HEK293T (cell line): ENCODE results near the gene NUAK1.

Source experiments
- CTCF ChIA-PET: fragments of 350-600 bp; formaldehyde crosslinking; extraction: SDS; loops from one replicate; lab custom pipeline; 2021; ENCODE audit warnings: antibody characterized with exemption, inconsistent platforms; lab: Yijun Ruan, JAX
- POLR2A ChIA-PET: fragments of 350-600 bp; formaldehyde crosslinking; extraction: SDS; loops from one replicate; lab custom pipeline; 2020; ENCODE audit warnings: antibody characterized with exemption, inconsistent platforms; lab: Yijun Ruan, JAX
- DNase-seq: peaks from one replicate; pipeline ENCODE4 v3.0.0; 2012; ENCODE audit warnings: mixed read lengths; ENCODE audit errors: extremely low spot score
- ARNT ChIP-seq: fragments of 450-650 bp; IDR thresholded peaks from 2 replicates; pipeline ENCODE4 v1.6.1; 2017; ENCODE audit warnings: mild to moderate bottlenecking
- BHLHE40 ChIP-seq: fragments of 450-650 bp; IDR thresholded peaks from 2 replicates; pipeline ENCODE4 v1.6.1; 2016; ENCODE audit warnings: mild to moderate bottlenecking, moderate library complexity, borderline replicate concordance
- CTBP1 ChIP-seq: fragments of 450-650 bp; IDR thresholded peaks from 2 replicates; pipeline ENCODE4 v1.6.1; 2016; ENCODE audit warnings: borderline replicate concordance
- ELF4 ChIP-seq: fragments of 450-650 bp; IDR thresholded peaks from 2 replicates; pipeline ENCODE4 v1.6.1; 2017; ENCODE audit warnings: antibody characterized with exemption
- FOXA1 ChIP-seq: fragments of 450-650 bp; IDR thresholded peaks from 2 replicates; pipeline ENCODE4 v1.6.1; 2016; ENCODE audit warnings: mild to moderate bottlenecking
- FOXK2 ChIP-seq: fragments of 450-650 bp; IDR thresholded peaks from 2 replicates; pipeline ENCODE4 v1.6.1; 2016; ENCODE audit warnings: mild to moderate bottlenecking
- FOXM1 ChIP-seq: fragments of 450-650 bp; IDR thresholded peaks from 2 replicates; pipeline ENCODE4 v1.6.1; 2017; ENCODE audit warnings: mild to moderate bottlenecking, borderline replicate concordance
- HDGF ChIP-seq: fragments of 450-650 bp; IDR thresholded peaks from 2 replicates; pipeline ENCODE4 v1.6.1; 2017; ENCODE audit warnings: antibody characterized with exemption, borderline replicate concordance
- L3MBTL2 ChIP-seq: fragments of 450-650 bp; conservative IDR thresholded peaks from 2 replicates; pipeline ENCODE4 v1.6.1; 2016; ENCODE audit warnings: mild to moderate bottlenecking
- LEF1 ChIP-seq: fragments of 450-650 bp; IDR thresholded peaks from 2 replicates; pipeline ENCODE4 v1.6.1; 2017; ENCODE audit warnings: mild to moderate bottlenecking, borderline replicate concordance
- NFRKB ChIP-seq: fragments of 450-650 bp; IDR thresholded peaks from 2 replicates; pipeline ENCODE4 v1.6.1; 2016; ENCODE audit warnings: mild to moderate bottlenecking, moderate library complexity
- PKNOX1 ChIP-seq: fragments of 450-650 bp; IDR thresholded peaks from 2 replicates; pipeline ENCODE4 v1.6.1; 2016
- SP1 ChIP-seq: fragments of 450-650 bp; IDR thresholded peaks from 2 replicates; pipeline ENCODE4 v1.6.1; 2017
- SUZ12 ChIP-seq: fragments of 450-650 bp; IDR thresholded peaks from 2 replicates; pipeline ENCODE4 v1.6.1; 2016; ENCODE audit warnings: mild to moderate bottlenecking
- TARDBP ChIP-seq: fragments of 450-650 bp; IDR thresholded peaks from 2 replicates; pipeline ENCODE4 v1.6.1; 2016
- ZNF384 ChIP-seq: fragments of 450-650 bp; IDR thresholded peaks from 2 replicates; pipeline ENCODE4 v1.6.1; 2016

NUAK1 gene

GRCh38 chr12:106030210-106031071, 108.3 kb downstream of the NUAK1 start:
- ChIA-PET CTCF (interaction anchor here (1.2 kb wide), 1 partner anchor 105 kb away, joined by 3 read pairs; no protein-coding TSS in a partner anchor), POLR2A (interaction anchor here (1.6 kb wide), 1 partner anchor 44 kb away, joined by 7 read pairs; no protein-coding TSS in a partner anchor)
- no peak for DNase-seq
- TF ChIP-seq HDGF (no peak), ELF4 (no peak), FOXK2 (no peak), CTBP1 (no peak), ZNF384 (no peak), LEF1 (no peak), SUZ12 (no peak), ARNT (no peak), NFRKB (no peak), PKNOX1 (no peak), FOXM1 (no peak), L3MBTL2 (no peak), BHLHE40 (no peak), TARDBP (no peak), SP1 (no peak), FOXA1 (no peak)

GRCh38 chr12:106029532-106029931, 109.2 kb downstream of the NUAK1 start:
- POLR2A ChIA-PET = no interaction called here

GRCh38 chr12:106027911-106028310, 110.8 kb downstream of the NUAK1 start:
- no peak for TF ChIP-seq CTBP1
- no peak for TF ChIP-seq SUZ12
- ChIA-PET POLR2A (no interaction called here), CTCF (no interaction called here)
- no peak for DNase-seq

More at GRCh38 chr12:106029532-106029931, 109.2 kb downstream of the NUAK1 start:
- DNase-seq = no peak
- TF ChIP-seq ARNT (no peak), FOXA1 (no peak)
- CTCF ChIA-PET = no interaction called here

GRCh38 chr12:106027286-106027685, 111.5 kb downstream of the NUAK1 start:
- TF ChIP-seq TARDBP = no peak
- TF ChIP-seq NFRKB = no peak
- TF ChIP-seq FOXA1 = no peak
- no peak for TF ChIP-seq CTBP1
- TF ChIP-seq PKNOX1 = no peak
- TF ChIP-seq ARNT = no peak
- TF ChIP-seq SUZ12 = no peak
- no peak for TF ChIP-seq L3MBTL2
- no peak for TF ChIP-seq LEF1
- no peak for DNase-seq
- CTCF ChIA-PET = no interaction called here
- POLR2A ChIA-PET = no interaction called here

- CTCF ChIA-PET = interaction anchor here (0.6 kb wide), 1 partner anchor 147 kb away, joined by 8 read pairs; no protein-coding TSS in a partner anchor
- DNase-seq = no peak
- POLR2A ChIA-PET = no interaction called here
- TF ChIP-seq ELF4 (no peak), SUZ12 (no peak), ZNF384 (no peak), NFRKB (no peak)
Measured at GRCh38 chr12:106025129-106025528, 113.6 kb downstream of the NUAK1 start.

- no peak for DNase-seq
- TF ChIP-seq LEF1 = no peak
- no peak for TF ChIP-seq TARDBP
- no peak for TF ChIP-seq ARNT
- TF ChIP-seq HDGF = no peak
- TF ChIP-seq NFRKB = no peak
- TF ChIP-seq CTBP1 = no peak
- no peak for TF ChIP-seq BHLHE40
- TF ChIP-seq ELF4 = no peak
- no peak for TF ChIP-seq FOXA1
- TF ChIP-seq FOXK2 = no peak
- TF ChIP-seq SUZ12 = no peak
- no peak for TF ChIP-seq SP1
- no peak for TF ChIP-seq PKNOX1
- no peak for TF ChIP-seq ZNF384
- ChIA-PET CTCF (no interaction called here), POLR2A (no interaction called here)
Measured at GRCh38 chr12:106023039-106023438, 115.7 kb downstream of the NUAK1 start.
